Measurements from ENCODE around the gene SOX8.

The SOX8 gene

GRCh38 chr16:987906-988305 lies 6.3 kb downstream of the SOX8 start:
- TF ChIP-seq CTCF (IDR thresholded peaks at IDR 0.05; ENCODE audit: low read depth, low read length) = no peak
- no peak overlapping the region for H3K4me3 ChIP-seq (ENCODE audit: low read depth, low read length)

GRCh38 chr16:988471-989353 lies 7.1 kb downstream of the SOX8 start:
- H3K4me3 ChIP-seq (ENCODE audit: low read depth, low read length) = no peak overlapping the region
- no peak for TF ChIP-seq CTCF (IDR thresholded peaks at IDR 0.05; ENCODE audit: low read depth, low read length)

GRCh38 chr16:989354-989814 lies 7.8 kb downstream of the SOX8 start:
- TF ChIP-seq CTCF (IDR thresholded peaks at IDR 0.05; ENCODE audit: low read depth, low read length) = no peak

GRCh38 chr16:990516-991291 lies 9.1 kb downstream of the SOX8 start:
- TF ChIP-seq CTCF (IDR thresholded peaks at IDR 0.05; ENCODE audit: low read depth, low read length) = no peak
- H3K4me3 ChIP-seq (ENCODE audit: low read depth, low read length) = no peak overlapping the region

More at GRCh38 chr16:989354-989814, 7.8 kb downstream of the SOX8 start:
- H3K4me3 ChIP-seq (ENCODE audit: low read depth, low read length) = no peak overlapping the region

- TF ChIP-seq CTCF (IDR thresholded peaks at IDR 0.05; ENCODE audit: low read depth, low read length) = no peak
- H3K4me3 ChIP-seq (ENCODE audit: low read depth, low read length) = no peak overlapping the region
Observed at GRCh38 chr16:991345-991744, 9.8 kb downstream of the SOX8 start.

- H3K4me3 ChIP-seq (ENCODE audit: low read depth, low read length) = no peak overlapping the region
- TF ChIP-seq CTCF (IDR thresholded peaks at IDR 0.05; ENCODE audit: low read depth, low read length) = no peak
Observed at GRCh38 chr16:991773-992172, 10.2 kb downstream of the SOX8 start.

- TF ChIP-seq CTCF (IDR thresholded peaks at IDR 0.05; ENCODE audit: low read depth, low read length) = no peak
- no peak overlapping the region for H3K4me3 ChIP-seq (ENCODE audit: low read depth, low read length)
Observed at GRCh38 chr16:993731-994130, 12.2 kb downstream of the SOX8 start.

All from WI38 (cell line).